OCI-LY1 (cell line): Measurements from ENCODE around the gene BMPR1A.

Experiments
- H2AFZ ChIP-seq: fragments of 200-600 bp; sonication (generic), shearing (Covaris generic); 2 replicates; pipeline ENCODE4 v1.6.0; 2014; ENCODE audit warnings: antibody characterized with exemption, mild to moderate bottlenecking, low read length
- H3F3A ChIP-seq: fragments of 200-600 bp; sonication (generic), shearing (Covaris generic); 2 replicates; pipeline ENCODE4 v1.6.0; 2014; ENCODE audit warnings: mild to moderate bottlenecking, antibody characterized with exemption, low read length, moderate library complexity; ENCODE audit not compliant: insufficient read depth
- H3K27ac ChIP-seq: fragments of 200-600 bp; sonication (generic); 2 replicates; pipeline ENCODE4 v1.5.1; 2014; ENCODE audit warnings: low read length, mixed run types, mild to moderate bottlenecking, low read depth; ENCODE audit not compliant: poor library complexity, severe bottlenecking
- H3K27me3 ChIP-seq: fragments of 200-600 bp; sonication (generic); 2 replicates; pipeline ENCODE4 v1.6.0; 2014; ENCODE audit warnings: antibody characterized with exemption, mild to moderate bottlenecking, low read length, moderate library complexity; ENCODE audit not compliant: insufficient read depth
- H3K36me3 ChIP-seq: fragments of 200-600 bp; sonication (generic); 2 replicates; pipeline ENCODE4 v1.6.1; 2014; ENCODE audit warnings: mild to moderate bottlenecking, antibody characterized with exemption, low read length, moderate library complexity, mixed read lengths; ENCODE audit not compliant: insufficient read depth
- H3K4me1 ChIP-seq: fragments of 200-600 bp; sonication (generic); 2 replicates; pipeline ENCODE4 v1.5.1; 2014; ENCODE audit warnings: mild to moderate bottlenecking, low read length, moderate library complexity; ENCODE audit not compliant: insufficient read depth, severe bottlenecking
- H3K4me2 ChIP-seq: fragments of 200-600 bp; sonication (generic), shearing (Covaris generic); 2 replicates; pipeline ENCODE4 v1.6.1; 2014; ENCODE audit warnings: low read length
- H3K4me3 ChIP-seq: fragments of 200-600 bp; sonication (generic); 2 replicates; pipeline ENCODE4 v1.5.1; 2014; ENCODE audit warnings: low read length, low read depth, mild to moderate bottlenecking, mixed read lengths; ENCODE audit not compliant: poor library complexity, severe bottlenecking
- H3K79me2 ChIP-seq: fragments of 200-600 bp; shearing (Covaris generic); 2 replicates; pipeline ENCODE4 v1.6.1; 2016; ENCODE audit warnings: mixed run types, low read length, mixed read lengths; ENCODE audit not compliant: insufficient read depth
- H3K9ac ChIP-seq: fragments of 200-600 bp; sonication (generic), shearing (Covaris generic); 2 replicates; pipeline ENCODE4 v1.6.1; 2014; ENCODE audit warnings: mild to moderate bottlenecking, low read length, mixed read lengths
- H3K9me2 ChIP-seq: fragments of 200-600 bp; sonication (generic), shearing (Covaris generic); 2 replicates; pipeline ENCODE4 v1.6.1; 2014; ENCODE audit warnings: low read depth, mild to moderate bottlenecking, low read length, mixed read lengths
- H3K9me3 ChIP-seq: fragments of 200-600 bp; shearing (Covaris generic); 2 replicates; pipeline ENCODE4 v1.6.1; 2014; ENCODE audit warnings: low read length, mixed read lengths
- H4K20me1 ChIP-seq: fragments of 200-600 bp; sonication (generic), shearing (Covaris generic); 2 replicates; pipeline ENCODE4 v1.6.0; 2016; ENCODE audit warnings: mild to moderate bottlenecking, low read length; ENCODE audit not compliant: insufficient read depth
- CTCF ChIP-seq: fragments of 200-600 bp; sonication (generic), shearing (Covaris generic); IDR thresholded peaks from 2 replicates; pipeline ENCODE4 v1.5.1; 2017; ENCODE audit warnings: mild to moderate bottlenecking, antibody characterized with exemption, low read length, moderate library complexity, mixed read lengths
- EZH2 ChIP-seq: fragments of 200-600 bp; sonication (generic), shearing (Covaris generic); IDR thresholded peaks from 2 replicates; pipeline ENCODE4 v1.8.0; 2017; ENCODE audit warnings: borderline replicate concordance, mixed run types, mild to moderate bottlenecking, antibody characterized with exemption, low read length, moderate library complexity, mixed read lengths

BMPR1A gene

GRCh38 chr10:86820509-86820908, 64.1 kb downstream of the BMPR1A start:
- Histone ChIP-seq H3K4me3 (no peak overlapping the region), H3K36me3 (no peaks in the 10 kb centered on the region), H3K4me1 (no peaks in the 10 kb centered on the region), H3K79me2 (no peaks in the 10 kb centered on the region), H3K4me2 (no peak overlapping the region), H2AFZ (no peak overlapping the region), H3K9me3 (no peaks in the 10 kb centered on the region), H3K27ac (no peak overlapping the region), H3K27me3 (no peaks in the 10 kb centered on the region), H4K20me1 (no peaks in the 10 kb centered on the region), H3F3A (no peaks in the 10 kb centered on the region), H3K9ac (no peak overlapping the region), H3K9me2 (no peaks in the 10 kb centered on the region)
- TF ChIP-seq CTCF = no peak

- no peaks in the 10 kb centered on the region for H3K4me1 ChIP-seq
These were observed 65.1 kb downstream of the BMPR1A start for GRCh38 chr10:86821388-86821999.

GRCh38 chr10:86823565-86823964, 67.1 kb downstream of the BMPR1A start:
- Histone ChIP-seq H2AFZ (no peak overlapping the region), H3K4me1 (no peaks in the 10 kb centered on the region), H3K4me2 (no peak overlapping the region), H3K36me3 (no peaks in the 10 kb centered on the region), H3K9me3 (no peaks in the 10 kb centered on the region), H3K4me3 (no peak overlapping the region), H3K9me2 (no peaks in the 10 kb centered on the region), H3K27me3 (no peaks in the 10 kb centered on the region), H3F3A (no peaks in the 10 kb centered on the region), H3K27ac (no peak overlapping the region), H3K9ac (no peak overlapping the region), H4K20me1 (no peaks in the 10 kb centered on the region), H3K79me2 (no peaks in the 10 kb centered on the region)
- TF ChIP-seq CTCF (no peak), EZH2 (no peak)

More at GRCh38 chr10:86821388-86821999, 65.1 kb downstream of the BMPR1A start:
- Histone ChIP-seq H3K4me2 (no peak overlapping the region), H4K20me1 (no peaks in the 10 kb centered on the region), H3K27ac (no peak overlapping the region), H3K4me3 (no peak overlapping the region), H3K9ac (no peak overlapping the region), H2AFZ (no peak overlapping the region), H3F3A (no peaks in the 10 kb centered on the region), H3K36me3 (no peaks in the 10 kb centered on the region), H3K9me3 (no peaks in the 10 kb centered on the region), H3K9me2 (no peaks in the 10 kb centered on the region), H3K27me3 (no peaks in the 10 kb centered on the region), H3K79me2 (no peaks in the 10 kb centered on the region)
- TF ChIP-seq CTCF (no peak), EZH2 (no peak)
